NK-92 (cell line): Measurements from ENCODE around the gene COL6A5.

Experiments used
- DNase-seq: peaks from one replicate; lab custom pipeline; 2025; ENCODE audit not compliant: unreplicated experiment; lab: John Stamatoyannopoulos, UW

COL6A5 gene

DNA sequence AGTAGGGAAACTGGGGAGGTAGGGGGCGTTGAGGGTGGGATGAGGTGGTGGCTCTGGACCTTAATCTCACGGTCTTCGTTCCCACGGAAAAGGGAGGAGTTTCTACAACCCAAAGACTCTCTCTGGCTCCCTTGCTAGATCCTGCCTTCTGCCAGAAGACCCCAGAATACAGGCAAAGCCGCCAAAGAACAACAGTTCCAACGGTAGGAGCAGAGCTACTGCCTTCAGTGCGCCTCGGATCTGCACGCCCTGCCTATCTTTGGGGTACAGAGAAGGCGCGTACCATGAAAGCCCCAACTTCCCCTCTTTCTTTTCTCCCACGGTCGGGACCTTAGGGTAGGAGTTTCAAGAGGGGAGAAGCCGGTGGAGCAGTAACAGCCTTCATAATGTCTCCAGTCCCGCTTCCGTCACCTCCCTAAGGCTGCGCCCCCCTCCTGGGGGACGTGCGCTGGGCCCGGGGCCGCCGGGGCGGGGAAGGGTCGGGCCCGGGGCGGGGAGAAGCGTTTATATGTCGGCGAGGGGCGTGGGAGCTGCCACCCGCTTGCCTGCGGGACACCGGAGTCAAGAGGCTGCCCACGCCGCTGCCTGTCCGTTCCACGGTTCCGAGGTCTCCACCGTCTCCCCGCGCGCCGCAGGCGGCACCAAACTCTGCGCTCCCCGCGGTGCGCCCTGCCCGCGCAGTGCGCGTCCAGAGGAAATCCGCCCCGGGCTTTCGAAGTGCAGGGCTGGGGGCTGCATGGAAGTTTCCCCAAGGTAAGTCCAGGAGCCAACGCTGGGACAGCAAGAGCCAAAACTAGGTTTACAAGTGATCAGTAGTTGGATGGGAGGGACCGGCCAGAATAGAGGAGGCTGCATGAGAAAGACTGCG is 171.4 kb downstream of the COL6A5 start, which contains the start of gene COL6A6:
Gene COL6A6 (plus strand): TSS at position 533 of the 868 bp plus-strand sequence. CDS start 43,188 bp downstream, outside the sequence.
- no peak for DNase-seq

- no peak for DNase-seq
Observed at GRCh38 chr3:130517602-130518001, 172.1 kb downstream of the COL6A5 start.

DNA sequence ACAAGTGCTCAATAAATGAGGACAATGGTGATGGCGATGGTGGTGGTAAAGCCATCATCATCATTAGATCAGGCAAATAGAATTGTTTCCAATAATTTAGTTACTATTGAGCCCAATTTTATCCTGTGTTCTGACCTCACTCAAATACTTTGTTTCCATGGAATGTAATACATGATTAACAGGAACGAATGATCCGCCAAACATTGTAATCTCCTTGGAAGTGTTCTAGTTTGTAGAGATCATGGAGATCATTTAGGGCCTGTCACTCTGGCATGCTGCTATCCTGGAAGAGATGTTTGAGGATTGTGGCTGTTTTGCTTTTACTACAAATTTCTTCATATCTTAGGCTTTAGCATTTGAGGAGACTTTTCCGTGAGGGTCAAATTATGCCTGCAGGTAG is 174.3 kb downstream of the COL6A5 start:
- DNase-seq = no peak

- DNase-seq = no peak
Observed at GRCh38 chr3:130522399-130522798, 176.9 kb downstream of the COL6A5 start.

DNA sequence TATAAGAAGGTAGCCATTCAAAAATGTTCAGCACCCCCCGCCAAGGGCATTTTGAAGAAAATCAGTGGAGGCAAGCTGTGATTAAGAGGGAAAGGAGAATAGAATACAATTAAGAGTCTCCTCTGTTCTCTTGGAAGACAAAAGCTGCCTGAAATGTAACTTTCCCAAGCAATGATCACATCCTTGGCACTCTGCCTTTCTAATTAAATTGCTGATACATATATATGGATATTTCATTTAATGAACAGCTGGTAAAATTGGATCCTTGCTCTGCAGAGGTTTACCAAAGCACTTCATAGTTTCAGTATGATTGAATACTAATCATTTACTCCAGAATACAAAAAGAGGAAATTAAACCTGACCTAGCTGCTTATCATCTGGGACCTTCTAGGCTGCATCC is 182.0 kb downstream of the COL6A5 start:
- no peak for DNase-seq

GRCh38 chr3:130528120-130528519 is 182.6 kb downstream of the COL6A5 start:
- DNase-seq = no peak

DNA sequence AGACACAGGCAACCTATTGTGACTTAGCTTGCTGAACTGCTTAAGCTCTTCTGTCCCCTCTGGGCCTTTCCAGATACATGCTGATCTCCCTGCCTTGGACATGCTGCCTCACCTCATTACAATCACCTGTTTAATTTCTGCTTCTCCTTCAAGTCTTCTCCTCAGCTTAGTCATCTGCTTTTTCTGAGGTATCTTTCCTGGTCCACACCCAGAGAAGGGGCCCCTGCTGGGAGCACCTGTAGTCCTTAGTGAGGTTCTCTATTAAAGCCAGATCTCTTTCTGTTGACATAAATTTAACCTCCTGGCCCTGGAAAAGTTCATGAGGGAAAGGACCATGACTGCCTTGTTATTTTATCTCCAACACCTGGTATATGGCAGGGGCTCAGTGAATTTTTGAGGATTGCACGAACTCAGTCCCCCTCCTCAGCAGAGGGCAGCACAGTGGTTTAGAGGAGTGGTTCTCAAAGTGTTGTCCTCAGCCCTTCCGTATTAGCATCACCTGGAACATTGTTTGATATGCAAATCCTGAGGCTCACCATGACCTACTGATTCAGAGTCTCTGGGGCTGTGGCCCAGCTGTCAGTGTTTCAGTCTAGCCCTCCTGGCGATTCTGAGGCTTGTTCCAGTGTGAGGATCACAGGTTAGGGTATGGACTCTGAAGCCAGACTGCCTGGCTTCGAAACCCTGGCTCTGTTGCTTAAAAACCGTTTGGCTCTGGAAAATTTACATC is 184.2 kb downstream of the COL6A5 start:
- DNase-seq = no peak

- DNase-seq = no peak
Observed at GRCh38 chr3:130533247-130533646, 187.8 kb downstream of the COL6A5 start.
